IMR-90 (cell line): ENCODE results near the gene GATA6. TPM values are rescaled to one million over a fixed set of nuclear protein-coding genes. Genes with fewer than 3 reads are reported as not detected.

Source experiments
- ATAC-seq: fragments of 200-7000 bp; cut with Tn5 transposase; 2 replicates; pipeline ENCODE4 v1.9.1; 2020; ENCODE audit warnings: low read depth, mild to moderate bottlenecking, moderate library complexity
- BruUV-seq: library from RNA; stranded (reverse); fragments of 400-500 nt; replicated peaks from 2 replicates; lab custom pipeline; 2021; lab: Mats Ljungman, UMichigan
- CTCF ChIA-PET: fragments of 300-600 bp; formaldehyde crosslinking; extraction: SDS; loops from one replicate; lab custom pipeline; 2021; ENCODE audit warnings: antibody characterized with exemption; lab: Yijun Ruan, JAX
- POLR2A ChIA-PET: fragments of 300-600 bp; sonication (Branson Sonifier 250); formaldehyde crosslinking; loops from one replicate; lab custom pipeline; 2022; ENCODE audit warnings: antibody characterized with exemption; ENCODE audit not compliant: unreplicated experiment; lab: Charles Lee
- DNase-seq: peaks from one replicate; pipeline ENCODE4 v3.0.0; 2013
- H2AFZ ChIP-seq: replicated peaks from 2 replicates; pipeline ENCODE3; 2013; ENCODE audit warnings: low read length, mild to moderate bottlenecking; ENCODE audit not compliant: poor library complexity
- H2AK5ac ChIP-seq: 2 replicates; pipeline ENCODE4 v1.6.1; 2013; ENCODE audit warnings: low read depth, low read length, inconsistent platforms
- H2AK9ac ChIP-seq: replicated peaks from 2 replicates; pipeline ENCODE3; 2013; ENCODE audit warnings: mild to moderate bottlenecking, low read depth, low read length, moderate library complexity; ENCODE audit not compliant: poor library complexity
- H2BK120ac ChIP-seq: 2 replicates; pipeline ENCODE4 v1.6.1; 2013; ENCODE audit warnings: low read depth, low read length, inconsistent platforms
- H2BK15ac ChIP-seq: 3 replicates; pipeline ENCODE4 v1.6.1; 2013; ENCODE audit warnings: low read depth, low read length, inconsistent platforms
- H2BK20ac ChIP-seq: 2 replicates; pipeline ENCODE4 v1.6.1; 2013; ENCODE audit warnings: low read depth, mild to moderate bottlenecking, inconsistent platforms, low read length, moderate library complexity
- H2BK5ac ChIP-seq: 2 replicates; pipeline ENCODE4 v1.6.1; 2013; ENCODE audit warnings: mild to moderate bottlenecking, low read depth, low read length, inconsistent platforms; ENCODE audit not compliant: poor library complexity, severe bottlenecking
- H3K14ac ChIP-seq: replicated peaks from 2 replicates; pipeline ENCODE4 v1.6.1; 2013; ENCODE audit warnings: low read depth, low read length, inconsistent platforms
- H3K18ac ChIP-seq: 2 replicates; pipeline ENCODE4 v1.6.1; 2013; ENCODE audit warnings: low read depth, low read length, control low read depth
- H3K23ac ChIP-seq: 2 replicates; pipeline ENCODE4 v1.6.1; 2013; ENCODE audit warnings: low read depth, low read length, inconsistent platforms
- H3K27ac ChIP-seq: 2 replicates; pipeline ENCODE4 v1.5.1; 2013; ENCODE audit warnings: mild to moderate bottlenecking, control low read depth, low read length; ENCODE audit not compliant: insufficient read depth
- H3K27me3 ChIP-seq: 2 replicates; pipeline ENCODE4 v1.6.1; 2013; ENCODE audit warnings: low read length; ENCODE audit not compliant: control insufficient read depth, insufficient read depth
- H3K36me3 ChIP-seq: 2 replicates; pipeline ENCODE4 v1.6.1; 2013; ENCODE audit warnings: low read length, mixed read lengths; ENCODE audit not compliant: control insufficient read depth, insufficient read depth
- H3K4ac ChIP-seq: 2 replicates; pipeline ENCODE4 v1.6.1; 2013; ENCODE audit warnings: low read depth, low read length, inconsistent platforms
- H3K4me1 ChIP-seq: 2 replicates; pipeline ENCODE4 v1.6.1; 2013; ENCODE audit warnings: low read length, mixed read lengths; ENCODE audit not compliant: control insufficient read depth, insufficient read depth
- H3K4me2 ChIP-seq: 2 replicates; pipeline ENCODE4 v1.6.1; 2013; ENCODE audit warnings: low read depth, mild to moderate bottlenecking, control low read depth, low read length, moderate library complexity
- H3K4me3 ChIP-seq: 2 replicates; pipeline ENCODE4 v1.5.1; 2013; ENCODE audit warnings: low read depth, mild to moderate bottlenecking, control low read depth, low read length, moderate library complexity; ENCODE audit not compliant: insufficient read depth
- H3K56ac ChIP-seq: 2 replicates; pipeline ENCODE4 v1.6.1; 2013; ENCODE audit warnings: low read length, inconsistent platforms; ENCODE audit not compliant: insufficient read depth; ENCODE audit errors: extremely low read depth
- H3K79me1 ChIP-seq, 2 experiments: 2 replicates each; pipeline ENCODE4 v1.6.1; 2013; ENCODE audit warnings: low read length in 2 of 2, inconsistent platforms in 1 of 2, low read depth in 1 of 2
- H3K9ac ChIP-seq: 2 replicates; pipeline ENCODE4 v1.6.1; 2013; ENCODE audit warnings: low read depth, low read length, control low read depth
- H3K9me1 ChIP-seq: 2 replicates; pipeline ENCODE4 v1.6.1; 2013; ENCODE audit warnings: low read length, inconsistent platforms; ENCODE audit not compliant: insufficient read depth
- H3K9me3 ChIP-seq: 2 replicates; pipeline ENCODE4 v1.6.1; 2013; ENCODE audit warnings: low read length; ENCODE audit not compliant: control insufficient read depth, insufficient read depth
- H4K20me1 ChIP-seq: 2 replicates; pipeline ENCODE4 v1.6.1; 2013; ENCODE audit warnings: low read length, inconsistent platforms; ENCODE audit not compliant: insufficient read depth
- H4K5ac ChIP-seq: 2 replicates; pipeline ENCODE4 v1.6.1; 2013; ENCODE audit warnings: mild to moderate bottlenecking, low read depth, low read length, control low read depth
- H4K8ac ChIP-seq, 2 experiments: 2 replicates each; pipeline ENCODE4 v1.6.1; 2013; ENCODE audit warnings: low read depth in 2 of 2, low read length in 2 of 2, control low read depth in 1 of 2, inconsistent platforms in 1 of 2
- H4K91ac ChIP-seq: 2 replicates; pipeline ENCODE4 v1.6.1; 2013; ENCODE audit warnings: low read depth, low read length, inconsistent platforms; ENCODE audit not compliant: insufficient read depth
- POLR2A ChIP-seq: IDR thresholded peaks from 2 replicates; pipeline ENCODE4 v1.6.1; 2012; ENCODE audit warnings: mild to moderate bottlenecking, low read depth, low read length
- WGBS, 2 experiments: methylation state at CpG; one replicate each; pipeline versions ENCODE4 v1.1.5 to v1.1.7; 2013; ENCODE audit warnings: missing lambda C conversion rate in 2 of 2; ENCODE audit not compliant: insufficient read length in 1 of 2; ENCODE audit errors: extremely low coverage in 2 of 2; 5-methylcytosine and 5-hydroxymethylcytosine counted together
- dilution Hi-C: fragments of 300-500 bp; cut with HindIII; formaldehyde crosslinking; loops from one replicate; pipeline ENCODE4 v1.14.3; 2018; ENCODE audit warnings: low sequenced_read_pairs; ENCODE audit not compliant: unreplicated experiment
- in situ Hi-C: fragments of 300-500 bp; cut with MboI; formaldehyde crosslinking; loops from 3 replicates; pipeline ENCODE4 v1.14.3; 2019; ENCODE audit warnings: low sequenced_read_pairs, inconsistent platforms, mixed read lengths
- intact Hi-C: fragments of 100-400 bp; cut with micrococcal nuclease; formaldehyde crosslinking; loops from 2 replicates; pipeline ENCODE4 v1.10.0; 2022
- polyA plus RNA-seq, 3 experiments: library from polyadenylated mRNA; depleted of rRNA; stranded (reverse); fragments of >200 nt; gene quantifications; 2 replicates each; pipeline ENCODE4 v1.2.3, GENCODE V29; 2012; ENCODE audit warnings: low replicate concordance in 1 of 3
- total RNA-seq: library from RNA; depleted of rRNA; stranded (reverse); fragments of >200 nt; gene quantifications from 2 replicates; pipeline ENCODE4 v1.2.3, GENCODE V29; 2012

GATA6 gene
- total and polyA plus RNA-seq, 2 of the 4 experiments (the other 2 are of a cell fraction) = 2.5 to 4.0 TPM

- H3K36me3 ChIP-seq = no peaks in the 10 kb centered on the region
- ATAC-seq = no peak
- H3K9me1 ChIP-seq = no peaks in the 10 kb centered on the region
- H4K91ac ChIP-seq = no peak overlapping the region
- POLR2A ChIA-PET = no interaction called here
- H4K8ac ChIP-seq = no peak overlapping the region
- CTCF ChIA-PET = no interaction called here
- no peak overlapping the region for H3K27ac ChIP-seq
- H2BK15ac ChIP-seq = no peak overlapping the region
- no peaks in the 10 kb centered on the region for H3K4me1 ChIP-seq
- H2AK9ac ChIP-seq = no peak overlapping the region
- in situ Hi-C loops (no loop called here), dilution Hi-C loops (no loop called here), intact Hi-C loops (no loop called here)
- WGBS, 2 experiments = 93% methylated on average over 3 of the region's 10 CpGs; no CpG with 5 or more reads in 1 of the 2 experiments
- H3K4me3 ChIP-seq = no peak overlapping the region
- H2AFZ ChIP-seq = no peak overlapping the region
- peaks cover 30% of the 10 kb centered on the region for H3K27me3 ChIP-seq
- no TSS peak for BruUV-seq
- no peak for DNase-seq
- no peaks in the 10 kb centered on the region for H3K79me1 ChIP-seq
- H4K5ac ChIP-seq = no peak overlapping the region
- TF ChIP-seq POLR2A = no peak
- H2BK5ac ChIP-seq = no peak overlapping the region
- H3K9me3 ChIP-seq = no peaks in the 10 kb centered on the region
- no peak overlapping the region for H3K56ac ChIP-seq
- no peak overlapping the region for H3K14ac ChIP-seq
- H3K4me2 ChIP-seq = no peak overlapping the region
- no peaks in the 10 kb centered on the region for H4K20me1 ChIP-seq
- H2AK5ac ChIP-seq = no peak overlapping the region
- H3K23ac ChIP-seq = no peak overlapping the region
- H2BK20ac ChIP-seq = no peak overlapping the region
- H3K18ac ChIP-seq = no peak overlapping the region
- H3K4ac ChIP-seq = no peak overlapping the region
- no peak overlapping the region for H3K9ac ChIP-seq
- H2BK120ac ChIP-seq = no peak overlapping the region
These were observed 17.3 kb upstream of the GATA6 start for GRCh38 chr18:22152093-22152492.
